GM18867 (cell line): Measurements from ENCODE around the gene BCKDHB.
A peak's percentile ranks its signal among the peaks of the same experiment; 100 is the strongest.
"Not testable (repeated sequence)": the region's sequence is repeated elsewhere in the genome, so short reads cannot be mapped to it uniquely, and the experiment has no call there.

ENCODE experiments used
- ATAC-seq: cut with Tn5 transposase; IDR thresholded peaks from one replicate; pipeline ENCODE4 v1.9.1; 2021; ENCODE audit warnings: mild to moderate bottlenecking, moderate library complexity; ENCODE audit not compliant: unreplicated experiment

BCKDHB gene

DNA sequence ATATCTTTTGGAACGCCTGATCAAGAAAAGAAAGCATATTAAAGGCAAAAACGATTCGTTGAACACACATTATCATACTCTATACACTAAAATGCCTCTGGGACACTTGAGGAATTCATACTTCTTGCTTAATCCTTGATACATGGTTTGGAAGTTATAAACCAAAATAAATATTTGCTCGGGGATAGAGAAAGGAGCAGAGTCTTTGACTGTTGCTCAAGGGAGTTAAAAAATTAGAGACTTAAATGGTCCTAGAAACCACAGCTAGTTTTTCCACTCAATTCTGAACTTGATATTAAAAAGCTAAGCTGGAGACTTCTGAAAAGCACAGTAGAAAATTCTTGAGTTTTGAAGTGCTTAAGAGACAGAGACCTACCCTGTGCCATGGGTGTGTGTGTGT is 98.9 kb downstream of the BCKDHB start:
- ATAC-seq: no peak

DNA sequence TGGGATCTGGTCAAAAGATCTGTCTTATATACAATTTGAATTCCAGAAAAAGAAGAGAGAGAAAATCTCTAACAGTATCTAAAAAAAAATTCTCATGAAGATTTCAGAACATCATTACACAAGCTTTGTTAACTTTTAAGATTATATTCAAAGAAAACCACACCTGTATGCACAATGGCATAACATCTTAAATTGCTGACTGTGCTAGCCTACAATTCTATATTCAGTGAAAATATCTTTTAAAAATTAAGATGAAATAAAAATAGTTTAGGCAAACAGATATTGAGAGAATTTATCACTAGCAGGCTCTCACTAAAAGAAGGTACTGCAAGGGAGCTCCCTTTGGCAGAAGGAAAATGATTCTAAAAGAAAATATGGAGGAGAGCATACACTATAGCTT is 100.3 kb downstream of the BCKDHB start:
- ATAC-seq: no peak

DNA sequence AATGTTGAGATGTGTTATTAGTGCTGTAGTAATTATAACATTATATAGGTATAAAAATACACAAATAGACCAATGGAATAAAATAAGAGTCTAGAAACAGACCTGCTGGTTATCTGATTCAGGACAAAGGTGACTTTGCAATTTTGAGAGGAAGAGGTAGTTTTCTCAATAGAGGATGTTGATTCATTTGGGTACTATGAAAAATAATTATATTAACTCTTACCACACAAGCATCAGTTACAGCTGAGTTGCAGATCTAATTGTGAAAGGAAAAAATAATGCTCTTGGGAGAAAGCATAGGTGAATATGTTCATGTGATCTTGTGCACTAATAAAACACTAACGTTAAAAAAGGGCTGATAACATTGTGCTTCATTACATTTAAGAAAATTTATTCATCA is 103.0 kb downstream of the BCKDHB start:
- ATAC-seq: peak; percentile 41

DNA sequence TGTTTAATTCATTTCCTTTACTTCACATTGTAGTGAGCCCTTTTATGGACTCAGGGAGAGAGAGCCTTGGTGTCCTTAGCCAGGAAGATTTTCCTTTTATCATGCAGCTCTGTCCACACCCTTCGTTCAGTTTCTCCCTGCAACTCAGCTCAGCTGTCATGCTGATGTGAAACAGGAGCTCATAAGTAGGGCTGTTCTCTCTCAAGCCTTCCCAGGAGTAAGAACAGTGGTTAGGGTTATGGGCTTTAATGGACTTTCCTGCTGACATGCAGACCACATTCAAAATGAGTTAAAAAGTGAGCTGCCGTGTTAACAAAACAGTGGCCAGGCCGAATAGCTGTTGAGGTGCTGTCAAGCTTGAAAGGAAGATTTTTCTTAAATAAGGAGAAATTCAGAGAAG is 104.1 kb downstream of the BCKDHB start:
- ATAC-seq: no peak

DNA sequence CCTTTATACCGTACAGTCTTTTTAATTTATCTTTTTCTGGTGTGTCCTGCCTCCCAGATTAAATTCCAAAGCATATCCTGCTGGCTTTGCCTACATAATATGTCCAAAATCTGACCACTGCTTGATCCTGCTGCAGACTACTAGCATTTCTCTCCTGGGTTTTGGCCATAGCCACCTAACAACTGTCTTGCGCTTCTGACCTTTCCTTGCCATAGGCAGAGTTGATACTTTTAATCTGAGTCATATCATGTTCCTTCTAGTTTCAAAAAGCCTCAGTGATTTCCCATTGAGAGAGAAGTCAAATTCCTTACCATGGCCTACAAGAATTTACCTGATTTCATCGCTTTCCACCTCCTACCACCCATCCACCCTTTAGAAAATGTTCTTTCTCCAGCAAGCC is 104.8 kb downstream of the BCKDHB start:
- ATAC-seq: no peak

DNA sequence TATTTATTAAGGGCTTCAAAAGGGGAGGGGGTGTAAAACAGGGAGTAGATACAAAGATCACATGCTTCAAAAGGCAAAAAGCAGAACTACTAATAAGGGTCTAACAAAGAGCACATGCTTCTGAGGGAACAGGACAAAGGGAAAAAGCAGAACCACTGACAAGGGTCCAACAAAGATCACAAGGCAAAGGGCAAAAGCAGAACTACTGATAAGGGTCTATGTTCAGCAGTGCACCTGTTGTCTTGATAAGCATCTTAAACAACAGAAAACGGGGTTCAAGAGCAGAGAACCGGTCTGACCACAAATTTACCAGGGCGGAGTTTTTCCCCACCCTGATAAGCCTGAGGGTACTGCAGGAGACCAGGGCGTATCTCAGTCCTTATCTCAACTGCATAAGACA is 105.4 kb downstream of the BCKDHB start:
- ATAC-seq: not testable (repeated sequence)

DNA sequence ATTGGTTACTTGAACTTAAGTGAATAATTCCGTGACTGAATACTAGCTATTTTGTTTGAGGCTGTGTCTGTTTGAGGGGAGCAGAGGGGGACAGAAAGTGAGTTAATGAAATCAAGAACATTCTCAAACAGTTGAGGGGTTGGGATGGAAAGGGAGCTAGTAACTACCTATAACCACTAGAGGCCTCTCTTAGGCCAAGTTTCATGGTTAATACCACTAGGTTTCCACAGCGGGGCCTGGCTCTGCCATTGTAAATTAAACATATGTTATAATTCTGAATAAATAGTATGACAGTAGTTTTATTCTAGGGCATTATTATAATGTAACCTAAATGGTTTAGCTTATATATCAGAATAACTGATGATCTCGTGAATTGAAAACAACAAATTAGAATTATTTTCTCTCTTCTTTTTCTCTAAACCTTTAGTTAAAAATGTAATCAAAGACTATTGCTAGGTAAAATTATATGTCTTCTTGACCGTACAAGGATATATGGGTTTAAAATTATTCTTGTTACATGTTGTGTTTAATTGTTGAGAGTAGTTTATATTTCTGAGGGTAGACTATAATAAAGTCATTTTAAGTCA is 108.1 kb downstream of the BCKDHB start:
- peak; percentile 95 for ATAC-seq

DNA sequence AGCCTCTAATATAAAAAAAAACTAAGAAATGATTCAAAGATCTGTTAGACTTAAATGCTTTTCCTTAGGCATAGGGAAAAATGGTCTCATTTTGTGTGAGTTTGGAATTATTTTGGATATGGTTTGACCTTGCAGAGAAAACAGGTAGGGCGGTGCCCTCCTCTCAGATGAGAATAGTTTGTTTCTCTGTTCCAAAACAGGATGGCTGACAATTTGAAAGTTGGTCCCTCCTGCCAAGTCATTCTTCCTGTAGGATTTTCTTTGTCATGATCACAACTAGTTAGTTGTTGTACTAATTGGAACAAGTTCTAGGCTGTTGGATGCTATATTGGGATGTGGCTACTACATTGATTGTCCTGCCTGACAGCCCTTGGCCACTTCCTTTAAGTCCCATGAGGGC is 108.6 kb downstream of the BCKDHB start:
- ATAC-seq: no peak

DNA sequence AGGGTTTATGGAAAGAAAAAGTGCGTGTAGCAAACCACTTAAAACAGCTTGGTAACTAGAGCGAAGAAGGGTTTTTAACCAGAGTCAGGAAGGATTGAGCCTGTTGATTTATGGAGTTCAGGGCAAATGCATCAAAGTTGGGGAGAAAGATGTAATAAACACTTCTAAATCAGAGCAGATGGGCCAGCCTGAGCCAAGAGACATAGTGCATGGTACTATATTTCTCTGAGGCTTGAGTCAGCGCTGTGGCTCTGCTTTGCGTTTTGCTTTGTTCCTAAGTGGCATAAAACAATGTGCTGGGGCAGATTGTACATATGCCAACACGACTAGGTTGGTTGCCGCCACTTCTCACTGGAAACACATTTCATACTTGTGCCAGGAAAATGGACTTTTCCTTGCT is 111.3 kb downstream of the BCKDHB start:
- ATAC-seq: no peak

DNA sequence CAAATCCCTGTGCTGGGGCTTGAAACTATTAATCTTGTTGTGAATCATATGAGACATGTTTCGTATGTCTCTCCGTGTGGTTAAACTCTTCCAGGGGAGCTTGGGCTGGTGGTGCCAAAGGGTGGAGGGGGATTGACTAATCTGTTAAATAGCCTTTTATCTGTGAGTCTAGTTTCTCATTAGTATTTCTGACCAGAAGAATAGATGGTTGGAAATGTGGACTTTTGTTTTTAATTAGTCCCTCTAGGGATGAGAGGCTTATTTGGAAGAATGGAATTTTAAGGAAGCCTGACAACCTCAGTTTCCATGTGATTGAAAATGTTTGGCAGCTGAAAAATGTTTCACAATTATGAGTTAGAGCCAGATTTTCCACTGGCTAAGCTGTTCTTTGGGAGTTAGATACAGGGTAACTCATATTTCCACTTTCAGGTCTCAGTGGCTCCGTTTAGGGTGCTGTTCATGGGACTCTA is 117.3 kb downstream of the BCKDHB start:
- ATAC-seq: no peak

DNA sequence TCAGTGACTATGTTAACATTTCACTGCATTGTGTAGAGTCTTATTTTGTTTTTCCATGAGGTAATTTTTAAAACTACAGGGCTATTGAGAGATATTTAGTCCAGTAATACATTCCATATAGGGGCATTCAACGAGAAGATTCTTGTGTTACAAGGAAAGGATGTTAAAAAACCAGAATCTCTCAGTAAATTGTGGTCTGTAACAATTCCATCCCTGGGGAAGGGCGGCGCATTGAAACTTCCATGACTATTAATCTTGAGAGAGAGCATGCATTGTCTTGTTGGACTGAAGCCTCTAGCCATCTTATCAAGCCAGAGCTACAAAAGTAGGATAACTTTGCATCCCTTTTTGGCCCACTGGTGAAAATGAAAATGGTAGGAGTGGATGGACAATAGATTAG is 119.7 kb downstream of the BCKDHB start:
- ATAC-seq: no peak

DNA sequence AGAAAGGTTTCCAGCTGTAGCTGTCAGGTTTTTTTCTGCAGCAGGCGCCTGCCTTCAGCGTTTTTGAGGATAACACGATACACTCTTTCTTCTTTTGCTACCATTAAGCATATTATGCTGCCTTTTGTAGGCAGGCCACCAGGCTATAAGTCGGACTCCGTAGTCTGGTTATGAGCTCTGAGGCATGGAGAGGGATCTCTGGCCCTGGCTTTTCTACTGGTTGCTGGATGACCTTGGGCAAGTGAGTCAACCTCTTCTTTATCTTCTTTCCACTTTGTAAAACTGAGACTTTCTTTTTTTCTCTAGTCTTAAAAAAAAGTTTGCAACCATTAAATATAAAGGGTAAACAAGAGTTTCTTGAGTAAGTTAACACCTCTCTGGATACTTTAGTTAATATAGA is 120.2 kb downstream of the BCKDHB start:
- ATAC-seq: no peak

DNA sequence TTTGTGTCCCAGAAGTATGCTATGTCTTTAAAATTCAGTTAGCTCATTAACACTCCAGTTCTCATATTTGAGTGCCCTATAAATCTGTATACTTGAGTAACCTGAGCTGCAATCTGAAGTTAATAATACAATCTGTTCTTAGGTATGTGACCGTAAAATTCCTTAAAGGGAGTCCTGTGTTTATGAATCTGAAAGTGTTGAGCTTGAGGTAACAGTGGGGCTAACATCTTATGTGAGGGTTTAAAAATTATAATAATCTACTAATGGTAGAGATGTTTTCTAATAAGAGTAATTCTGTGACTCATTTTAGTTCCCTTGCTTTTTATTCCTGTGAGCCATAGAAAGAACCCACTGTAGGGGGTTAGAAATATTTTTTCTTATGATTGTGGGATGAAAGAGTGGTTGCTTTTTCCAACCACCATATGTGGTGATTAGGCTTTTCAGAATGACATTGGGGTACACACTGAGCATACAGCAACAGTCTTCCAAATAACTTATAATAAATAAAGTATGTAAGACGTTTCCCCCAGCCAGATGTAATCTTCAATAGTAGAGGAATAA is 121.2 kb downstream of the BCKDHB start:
- ATAC-seq: no peak

DNA sequence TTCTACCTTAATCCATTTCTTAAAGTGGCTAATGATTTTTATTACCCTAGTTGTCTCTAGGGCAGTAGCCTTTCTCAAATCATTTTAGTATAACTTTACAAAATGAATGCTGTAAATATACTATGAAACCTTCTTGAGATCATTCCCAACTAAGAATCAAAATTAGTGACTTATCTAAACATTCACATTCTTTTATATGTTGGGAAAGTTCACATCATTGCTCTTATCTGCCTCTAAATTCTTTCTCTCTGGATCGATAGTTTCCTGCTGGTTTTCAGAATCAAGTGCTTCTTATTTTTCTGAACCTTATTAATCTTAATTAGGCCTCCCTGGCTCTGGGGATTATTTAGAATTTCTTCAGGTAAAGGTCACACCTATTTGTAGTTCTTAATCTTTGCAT is 126.8 kb downstream of the BCKDHB start:
- no peak for ATAC-seq

DNA sequence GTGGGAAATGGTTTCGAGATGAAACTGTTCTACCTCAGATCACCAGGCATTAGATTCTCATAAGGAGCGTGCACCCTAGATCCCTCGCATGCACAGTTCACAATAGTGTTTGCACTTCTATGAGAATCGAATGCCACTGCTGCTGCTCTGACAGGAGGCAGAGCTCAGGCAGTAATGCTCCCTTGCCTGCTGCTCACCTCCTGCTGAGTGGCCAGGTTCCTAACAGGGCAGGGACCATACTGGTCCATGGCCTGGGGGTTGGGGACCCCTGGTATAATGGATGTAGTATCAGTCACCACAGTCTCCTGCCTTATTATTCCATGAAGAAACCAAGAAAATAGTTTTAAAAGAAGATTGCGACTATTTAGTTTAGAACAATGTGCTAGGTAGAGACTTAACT is 127.5 kb downstream of the BCKDHB start:
- ATAC-seq: no peak

DNA sequence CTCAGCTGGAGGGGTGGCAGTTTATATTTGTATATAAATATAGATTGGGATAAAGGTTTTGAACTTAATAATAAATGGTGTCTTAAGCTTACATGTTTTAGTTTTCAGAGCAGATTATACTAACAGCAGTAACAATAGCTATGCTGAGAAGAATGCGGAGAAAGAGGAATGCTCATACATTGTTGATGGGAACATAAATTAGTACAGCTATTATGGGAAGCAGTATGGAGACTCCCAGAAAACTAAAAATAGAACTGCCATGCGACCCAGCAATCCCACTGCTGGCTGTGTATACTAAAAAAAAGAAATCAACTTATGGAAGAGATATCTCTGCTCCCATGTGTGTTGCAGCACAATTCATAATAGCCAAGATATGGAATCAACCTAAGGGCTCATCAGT is 127.9 kb downstream of the BCKDHB start:
- ATAC-seq: no peak

DNA sequence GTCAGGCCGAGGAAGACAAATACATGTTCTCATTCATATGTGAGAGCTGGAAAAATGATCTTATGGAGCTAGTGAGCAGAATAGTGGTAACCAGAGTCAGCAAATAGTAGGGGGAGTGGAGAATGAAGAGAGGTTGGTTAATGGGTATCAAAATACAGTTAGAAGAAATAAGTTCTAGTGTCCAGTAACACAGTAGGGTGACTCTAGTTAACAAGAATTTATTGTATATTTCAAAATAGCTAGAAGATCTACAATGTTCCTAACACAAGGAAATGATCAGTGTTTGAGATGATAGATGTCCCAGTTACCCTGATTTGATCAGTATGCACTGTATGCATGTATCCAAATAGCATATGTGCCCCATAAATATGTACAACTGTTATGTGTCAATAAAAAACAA is 128.4 kb downstream of the BCKDHB start:
- ATAC-seq: no peak

DNA sequence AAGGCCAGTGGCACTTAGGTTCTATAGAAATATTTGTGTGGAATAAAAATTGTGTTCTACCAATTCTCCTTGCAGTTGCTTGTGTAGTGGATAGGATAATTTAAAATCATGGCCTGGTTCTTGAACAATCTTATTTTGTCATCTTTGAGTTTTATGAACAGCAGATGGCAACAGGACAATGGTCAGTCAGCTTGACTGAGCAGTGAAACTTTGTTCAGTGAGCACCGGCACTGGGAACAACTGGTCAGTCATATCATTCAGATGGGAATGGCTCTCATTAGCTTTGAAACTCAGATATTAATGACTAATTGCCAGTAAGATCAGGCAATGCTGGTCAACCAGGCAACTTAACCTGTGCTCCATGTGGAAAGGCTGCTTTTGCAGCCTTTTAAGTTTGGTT is 129.2 kb downstream of the BCKDHB start:
- ATAC-seq: no peak

DNA sequence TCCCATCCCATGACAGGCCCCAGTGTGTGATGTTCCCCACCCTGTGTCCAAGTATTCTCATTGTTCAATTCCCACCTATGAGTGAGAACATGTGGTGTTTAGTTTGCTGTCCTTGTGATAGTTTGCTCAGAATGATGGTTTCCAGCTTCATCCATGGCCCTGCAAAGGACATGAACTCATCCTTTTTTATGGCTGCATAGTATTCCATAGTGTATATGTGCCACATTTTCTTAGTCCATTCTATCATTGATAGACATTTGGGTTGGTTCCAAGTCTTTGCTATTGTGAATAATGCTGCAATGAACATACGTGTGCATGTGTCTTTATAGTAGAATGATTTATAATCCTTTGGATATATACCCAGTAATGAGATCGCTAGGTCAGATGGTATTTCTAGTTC is 132.3 kb downstream of the BCKDHB start:
- ATAC-seq: not testable (repeated sequence)

DNA sequence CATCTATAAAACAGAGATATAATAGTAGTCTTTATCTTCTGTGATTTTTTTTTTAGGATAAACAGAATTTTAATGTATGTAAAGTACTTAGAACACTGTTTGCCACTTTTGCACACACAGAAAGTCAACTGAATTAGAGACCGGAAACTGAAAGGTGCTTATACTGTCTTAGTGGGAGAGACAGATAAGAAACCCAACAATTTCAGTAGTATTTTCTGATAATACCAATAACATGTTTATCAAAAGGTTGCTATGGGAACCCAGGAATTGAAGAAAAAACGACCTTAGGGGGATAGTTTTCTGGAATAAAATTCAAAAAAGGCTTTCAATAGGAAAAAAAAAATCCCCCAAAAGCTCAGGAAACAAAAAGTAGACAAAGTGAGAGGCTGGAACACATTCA is 138.6 kb downstream of the BCKDHB start:
- no peak for ATAC-seq

DNA sequence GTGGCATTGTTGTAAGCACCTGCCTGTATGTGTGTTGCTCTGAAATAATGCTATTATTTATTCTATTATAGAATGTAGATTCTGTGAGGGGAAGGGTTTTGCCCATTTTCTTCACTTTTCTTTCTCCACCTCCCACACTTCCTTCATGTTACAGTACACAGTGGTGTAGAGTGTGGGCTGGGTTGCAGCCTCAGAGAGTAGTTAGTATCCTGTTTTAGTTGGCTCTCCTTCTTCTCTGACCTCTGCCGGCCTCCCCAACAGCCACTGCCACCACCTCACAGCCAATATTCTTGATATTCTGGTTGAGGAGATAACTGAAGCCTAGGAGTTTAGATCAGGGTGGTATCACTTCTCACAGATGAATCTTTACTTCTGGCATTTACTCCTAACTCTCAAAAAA is 143.4 kb downstream of the BCKDHB start:
- no peak for ATAC-seq

DNA sequence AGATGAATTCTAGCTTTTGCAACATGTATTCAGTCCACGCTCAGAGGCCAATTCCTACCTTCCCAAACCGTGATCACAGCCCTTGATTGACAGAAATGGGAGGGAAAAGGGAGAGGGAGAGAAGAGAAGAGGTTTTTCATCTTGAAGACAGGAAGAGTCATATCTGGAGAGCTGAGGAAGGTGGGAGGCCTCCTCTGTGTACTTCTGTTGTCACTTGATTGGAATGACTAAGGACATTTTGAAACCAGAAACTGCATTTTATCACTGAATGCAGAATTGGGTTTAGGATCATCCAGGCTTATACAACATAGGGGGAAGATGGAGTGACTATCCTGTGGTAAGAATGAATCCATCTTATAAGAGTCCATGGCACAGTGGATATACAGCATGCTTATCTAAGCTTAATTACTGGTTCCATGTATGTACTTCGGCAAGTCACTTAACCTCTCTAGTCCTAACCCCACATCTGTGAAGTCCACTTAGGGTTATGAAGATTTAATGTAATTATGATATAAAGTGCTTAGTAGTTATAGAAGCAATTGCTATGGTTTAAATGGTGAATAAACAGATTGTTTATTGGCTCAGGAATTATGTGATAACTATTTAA is 144.0 kb downstream of the BCKDHB start:
- ATAC-seq: no peak

DNA sequence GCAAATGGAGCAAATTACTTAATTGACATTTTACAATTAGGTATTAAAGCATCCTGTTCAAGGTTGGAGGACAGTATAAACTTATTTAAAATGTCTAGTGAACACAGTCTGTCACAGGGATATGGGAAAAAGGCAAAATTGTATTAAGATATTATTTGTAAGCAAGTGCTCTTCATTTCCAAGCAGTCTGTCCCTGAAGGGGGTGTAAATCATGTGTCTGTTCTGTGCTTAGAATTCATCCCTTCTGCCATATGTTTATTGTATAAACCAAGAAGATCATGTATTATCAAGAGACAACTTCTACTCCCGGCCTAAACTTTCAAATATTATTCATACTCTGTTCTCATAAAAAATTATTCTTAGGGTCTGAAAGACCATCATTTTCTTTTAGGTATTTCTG is 144.8 kb downstream of the BCKDHB start:
- ATAC-seq: no peak
